CD4-positive, CD25-positive, alpha-beta regulatory T cell (primary cell): ENCODE measurements around the gene PAM16. TPM values are rescaled to one million over a fixed set of nuclear protein-coding genes. Genes with fewer than 3 reads are reported as not detected.

Experiments
- ATAC-seq, 2 donors: fragments of 150-1000 bp; cut with Tn5 transposase; one replicate each; pipeline ENCODE4 v1.10.0; 2021; ENCODE audit warnings: low read depth in 2 of 2, moderate number of reproducible peaks in 2 of 2, moderate library complexity in 1 of 2
- DNase-seq, 3 donors: peaks; one replicate each; pipeline versions ENCODE4 v3.0.0 to v3.0.0-alpha.2; 2012 to 2022; ENCODE audit warnings: mixed read lengths in 1 of 3
- H3K27ac ChIP-seq: one replicate; pipeline ENCODE4 v1.7.0; 2013; ENCODE audit warnings: mild to moderate bottlenecking, low read length; ENCODE audit not compliant: insufficient read depth, poor library complexity, severe bottlenecking
- H3K27me3 ChIP-seq: one replicate; pipeline ENCODE4 v1.7.0; 2013; ENCODE audit warnings: low read length; ENCODE audit not compliant: control insufficient read depth, insufficient read depth
- H3K36me3 ChIP-seq: one replicate; pipeline ENCODE4 v1.7.0; 2013; ENCODE audit warnings: mild to moderate bottlenecking, low read length, moderate library complexity; ENCODE audit not compliant: control insufficient read depth, insufficient read depth
- H3K4me1 ChIP-seq: 2 replicates; pipeline ENCODE4 v1.7.0; 2013; ENCODE audit warnings: mild to moderate bottlenecking, low read length; ENCODE audit not compliant: insufficient read depth, control insufficient read depth, poor library complexity, severe bottlenecking
- H3K4me3 ChIP-seq: one replicate; pipeline ENCODE4 v1.7.0; 2013; ENCODE audit warnings: low read depth, mild to moderate bottlenecking, low read length, moderate library complexity
- H3K9me3 ChIP-seq, 2 experiments: 1 replicate in 1 of 2; 2 replicates in 1 of 2; pipeline ENCODE4 v1.7.0; 2013; ENCODE audit warnings: low read length in 2 of 2, mild to moderate bottlenecking in 1 of 2, moderate library complexity in 1 of 2; ENCODE audit not compliant: control insufficient read depth in 2 of 2
- H3K27ac Mint-ChIP-seq, 3 donors: one replicate each; pipeline ENCODE4 v1.8.0; 2020 to 2022; ENCODE audit warnings: mild to moderate bottlenecking in 3 of 3, mixed read lengths in 3 of 3, moderate library complexity in 2 of 3
- H3K27me3 Mint-ChIP-seq: one replicate; pipeline ENCODE4 v1.8.0; 2022; ENCODE audit warnings: mild to moderate bottlenecking, mixed read lengths
- H3K36me3 Mint-ChIP-seq: one replicate; pipeline ENCODE4 v1.8.0; 2020; ENCODE audit warnings: mixed read lengths
- H3K4me1 Mint-ChIP-seq, 4 donors: one replicate each; pipeline ENCODE4 v1.8.0; 2020 to 2022; ENCODE audit warnings: mixed read lengths in 4 of 4, mild to moderate bottlenecking in 1 of 4
- H3K4me3 Mint-ChIP-seq, 4 donors: one replicate each; pipeline ENCODE4 v1.8.0; 2020 to 2022; ENCODE audit warnings: mild to moderate bottlenecking in 4 of 4, mixed read lengths in 4 of 4, moderate library complexity in 3 of 4
- H3K9me3 Mint-ChIP-seq, 7 donors: one replicate each; pipeline ENCODE4 v1.8.0; 2020 to 2022; ENCODE audit warnings: mixed read lengths in 7 of 7, mild to moderate bottlenecking in 3 of 7, moderate library complexity in 2 of 7
- polyA plus RNA-seq, 4 donors: library from polyadenylated mRNA; unstranded; fragments of 300-500 nt; fragmentation: Illumina TruSeq; gene quantifications; one replicate each; pipeline ENCODE4 v1.2.3, GENCODE V29; 2021
- total RNA-seq: library from RNA; stranded (reverse); gene quantifications from one replicate; pipeline ENCODE4 v1.2.3, GENCODE V29; 2022

Gene PAM16
- total and polyA plus RNA-seq, 5 donors from 2014 or later: 26.2 to 44.9 (median 39.6) TPM

DNA sequence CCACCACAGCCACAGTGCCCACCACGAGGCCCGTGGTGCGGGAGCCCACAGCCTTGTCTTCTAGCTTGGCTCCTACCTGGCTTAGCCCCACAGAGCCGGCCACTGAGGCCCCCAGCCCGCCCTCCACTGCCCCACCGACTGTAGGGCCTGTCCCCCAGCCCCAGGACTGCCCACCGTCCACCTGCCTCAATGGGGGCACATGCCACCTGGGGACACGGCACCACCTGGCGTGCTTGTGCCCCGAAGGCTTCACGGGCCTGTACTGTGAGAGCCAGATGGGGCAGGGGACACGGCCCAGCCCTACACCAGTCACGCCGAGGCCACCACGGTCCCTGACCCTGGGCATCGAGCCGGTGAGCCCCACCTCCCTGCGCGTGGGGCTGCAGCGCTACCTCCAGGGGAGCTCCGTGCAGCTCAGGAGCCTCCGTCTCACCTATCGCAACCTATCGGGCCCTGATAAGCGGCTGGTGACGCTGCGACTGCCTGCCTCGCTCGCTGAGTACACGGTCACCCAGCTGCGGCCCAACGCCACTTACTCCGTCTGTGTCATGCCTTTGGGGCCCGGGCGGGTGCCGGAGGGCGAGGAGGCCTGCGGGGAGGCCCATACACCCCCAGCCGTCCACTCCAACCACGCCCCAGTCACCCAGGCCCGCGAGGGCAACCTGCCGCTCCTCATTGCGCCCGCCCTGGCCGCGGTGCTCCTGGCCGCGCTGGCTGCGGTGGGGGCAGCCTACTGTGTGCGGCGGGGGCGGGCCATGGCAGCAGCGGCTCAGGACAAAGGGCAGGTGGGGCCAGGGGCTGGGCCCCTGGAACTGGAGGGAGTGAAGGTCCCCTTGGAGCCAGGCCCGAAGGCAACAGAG, 31.0 kb upstream of the PAM16 start:
- Histone ChIP-seq H3K27ac (no peak overlapping the region), H3K36me3 (peaks cover 51% of the 10 kb centered on the region), H3K9me3 (no peaks in the 10 kb centered on the region), H3K4me1 (peaks cover 3% of the 10 kb centered on the region), H3K4me3 (no peak overlapping the region), H3K27me3 (no peaks in the 10 kb centered on the region)
- Mint-ChIP-seq H3K27me3 (no peaks in the 10 kb centered on the region), H3K4me3 (peak overlapping the region in 1 of 4 donors; percentile 32), H3K36me3 (no peaks in the 10 kb centered on the region), H3K4me1 (peaks cover 0 to 9% (median 0%) of the 10 kb centered on the region in 4 donors), H3K27ac (peak overlapping the region in 1 of 3 donors; percentile 48), H3K9me3 (peaks cover 0 to 3% (median 0%) of the 10 kb centered on the region in 7 donors)
- DNase-seq (no peak), ATAC-seq (peak in 1 of 2 donors; percentile 3)

- Mint-ChIP-seq H3K27me3 (no peaks in the 10 kb centered on the region), H3K4me1 (peaks cover 0 to 11% (median 0%) of the 10 kb centered on the region in 4 donors), H3K4me3 (peak overlapping the region in 1 of 4 donors; percentile 32), H3K27ac (peak overlapping the region in 1 of 3 donors; percentile 48), H3K36me3 (no peaks in the 10 kb centered on the region), H3K9me3 (peaks cover 0 to 3% (median 0%) of the 10 kb centered on the region in 7 donors)
- Histone ChIP-seq H3K27me3 (no peaks in the 10 kb centered on the region), H3K4me1 (peaks cover 3% of the 10 kb centered on the region), H3K36me3 (peaks cover 45% of the 10 kb centered on the region), H3K4me3 (no peak overlapping the region), H3K9me3 (no peaks in the 10 kb centered on the region), H3K27ac (no peak overlapping the region)
- ATAC-seq: no peak
- no peak for DNase-seq
These were observed 30.2 kb upstream of the PAM16 start for GRCh38 chr16:4381072-4381934.

DNA sequence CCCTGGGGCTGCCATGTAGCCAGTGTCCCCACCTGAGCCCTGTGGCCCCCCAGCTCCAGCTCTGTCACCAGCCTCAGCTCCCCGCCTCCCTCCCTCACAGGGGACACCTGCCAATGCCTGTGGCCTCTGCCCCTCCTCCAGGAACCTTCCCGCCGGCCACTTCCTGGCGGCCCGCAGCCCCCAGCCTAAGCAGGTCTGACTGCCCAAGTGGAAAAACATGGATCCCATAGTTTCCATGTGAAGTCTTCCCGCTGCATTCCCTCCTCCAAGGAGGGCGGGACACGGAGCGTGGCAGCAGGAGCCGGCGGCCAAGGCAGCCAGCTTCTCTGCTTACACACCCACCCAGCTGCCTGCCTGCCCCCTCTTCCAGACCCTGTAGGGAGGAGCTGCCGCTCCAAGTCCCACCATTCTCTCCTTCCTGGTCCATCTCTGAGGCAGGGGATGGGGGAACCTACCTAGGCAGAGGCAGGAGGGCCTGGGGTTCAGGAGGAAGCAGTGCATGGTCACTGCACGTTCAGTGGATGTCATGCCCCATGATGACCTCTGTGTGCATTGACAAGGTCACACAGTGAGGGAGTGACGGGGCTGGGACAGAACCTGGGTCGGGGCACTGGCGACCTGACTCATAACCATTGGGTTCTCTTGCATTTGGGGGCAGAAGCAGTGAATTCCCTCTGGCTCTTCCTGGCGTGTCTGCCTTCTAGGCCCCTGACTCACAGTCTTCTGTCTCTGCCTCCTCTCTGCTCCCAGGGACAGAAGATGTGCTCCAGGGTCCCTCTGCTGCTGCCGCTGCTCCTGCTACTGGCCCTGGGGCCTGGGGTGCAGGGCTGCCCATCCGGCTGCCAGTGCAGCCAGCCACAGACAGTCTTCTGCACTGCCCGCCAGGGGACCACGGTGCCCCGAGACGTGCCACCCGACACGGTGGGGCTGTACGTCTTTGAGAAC, 29.3 kb upstream of the PAM16 start:
- H3K27ac Mint-ChIP-seq: no peak overlapping the region
- no peak for ATAC-seq
- H3K9me3 ChIP-seq: no peaks in the 10 kb centered on the region

GRCh38 chr16:4378999-4379690, 28.0 kb upstream of the PAM16 start:
- Mint-ChIP-seq H3K27me3 (no peaks in the 10 kb centered on the region), H3K27ac (peak overlapping the region in 1 of 3 donors; percentile 7), H3K36me3 (no peaks in the 10 kb centered on the region), H3K4me1 (peaks cover 0 to 17% (median 3%) of the 10 kb centered on the region in 4 donors), H3K9me3 (peaks cover 0 to 3% (median 0%) of the 10 kb centered on the region in 7 donors), H3K4me3 (peak overlapping the region in 2 of 4 donors; percentile 15 to 58)
- Histone ChIP-seq H3K27ac (no peak overlapping the region), H3K36me3 (peaks cover 33% of the 10 kb centered on the region), H3K27me3 (no peaks in the 10 kb centered on the region), H3K9me3 (no peaks in the 10 kb centered on the region), H3K4me1 (peaks cover 14% of the 10 kb centered on the region), H3K4me3 (no peak overlapping the region)
- no peak for ATAC-seq
- no peak for DNase-seq

More for the DNA sequence above, 29.3 kb upstream of the PAM16 start:
- Histone ChIP-seq H3K36me3 (peaks cover 39% of the 10 kb centered on the region), H3K4me1 (peaks cover 3% of the 10 kb centered on the region), H3K27ac (no peak overlapping the region), H3K4me3 (no peak overlapping the region), H3K27me3 (no peaks in the 10 kb centered on the region)
- H3K4me1 Mint-ChIP-seq: peaks cover 0 to 12% (median 2%) of the 10 kb centered on the region in 4 donors
- H3K9me3 Mint-ChIP-seq: peaks cover 0 to 3% (median 0%) of the 10 kb centered on the region in 7 donors
- H3K36me3 Mint-ChIP-seq: no peaks in the 10 kb centered on the region
- H3K27me3 Mint-ChIP-seq: no peaks in the 10 kb centered on the region
- DNase-seq: no peak
- H3K4me3 Mint-ChIP-seq: peak overlapping the region in 1 of 4 donors; percentile 38

DNA sequence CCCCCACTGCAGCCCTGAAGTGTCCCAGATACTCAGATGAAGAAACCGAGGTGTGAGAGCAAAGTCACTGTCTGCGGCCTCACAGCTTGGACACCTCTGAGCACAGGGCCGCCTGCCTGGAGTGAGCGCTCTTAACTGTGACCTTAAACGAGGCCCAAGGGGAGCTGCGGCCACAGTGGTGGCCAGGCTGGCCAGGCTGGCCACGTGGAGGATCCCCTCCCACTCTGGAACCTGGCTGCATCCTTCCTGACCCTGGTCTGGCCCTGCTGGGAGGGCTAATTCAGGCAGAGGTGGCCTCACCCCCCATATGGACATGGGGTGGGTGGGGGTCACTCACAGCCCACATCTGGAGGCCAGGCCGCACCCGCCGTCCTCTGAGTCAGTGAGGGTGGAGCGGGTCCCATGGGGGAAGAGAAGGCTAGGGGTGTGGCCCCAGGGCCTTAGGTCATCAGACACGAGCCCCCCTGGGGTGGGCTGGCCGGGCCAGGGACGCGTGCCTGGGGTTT, 27.1 kb upstream of the PAM16 start:
- H3K9me3 ChIP-seq: no peaks in the 10 kb centered on the region
- Mint-ChIP-seq H3K9me3 (peaks cover 0 to 2% (median 0%) of the 10 kb centered on the region in 7 donors), H3K27me3 (no peaks in the 10 kb centered on the region), H3K27ac (no peak overlapping the region), H3K4me1 (peaks cover 0 to 23% (median 6%) of the 10 kb centered on the region in 4 donors), H3K4me3 (peak overlapping the region in 1 of 4 donors; percentile 15), H3K36me3 (no peaks in the 10 kb centered on the region)
- no peak for DNase-seq
- no peak overlapping the region for H3K4me3 ChIP-seq
- H3K27me3 ChIP-seq: no peaks in the 10 kb centered on the region
- H3K36me3 ChIP-seq: peaks cover 28% of the 10 kb centered on the region
- no peak overlapping the region for H3K27ac ChIP-seq
- no peak for ATAC-seq
- peaks cover 22% of the 10 kb centered on the region for H3K4me1 ChIP-seq

- H3K4me3 ChIP-seq: no peak overlapping the region
- no peaks in the 10 kb centered on the region for H3K27me3 ChIP-seq
- no peak overlapping the region for H3K4me3 Mint-ChIP-seq
- no peak overlapping the region for H3K27ac Mint-ChIP-seq
- peaks cover 0 to 2% (median 0%) of the 10 kb centered on the region in 7 donors for H3K9me3 Mint-ChIP-seq
- ATAC-seq: no peak
- peaks cover 0 to 28% (median 8%) of the 10 kb centered on the region in 4 donors for H3K4me1 Mint-ChIP-seq
- no peak overlapping the region for H3K27ac ChIP-seq
- no peaks in the 10 kb centered on the region for H3K9me3 ChIP-seq
- H3K27me3 Mint-ChIP-seq: no peaks in the 10 kb centered on the region
- peaks cover 25% of the 10 kb centered on the region for H3K36me3 ChIP-seq
- H3K4me1 ChIP-seq: peaks cover 28% of the 10 kb centered on the region
- no peaks in the 10 kb centered on the region for H3K36me3 Mint-ChIP-seq
- DNase-seq: no peak
These were observed 26.5 kb upstream of the PAM16 start for GRCh38 chr16:4377573-4378154.
